Endothelial cell of hepatic sinusoid (primary cell): ENCODE results near the gene HNMT.

ENCODE experiments used
- in situ Hi-C: cut with HindIII; loops from 2 replicates; pipeline ENCODE4 v1.10.0; 2017; ENCODE audit warnings: low sequenced_read_pairs

Gene HNMT

DNA sequence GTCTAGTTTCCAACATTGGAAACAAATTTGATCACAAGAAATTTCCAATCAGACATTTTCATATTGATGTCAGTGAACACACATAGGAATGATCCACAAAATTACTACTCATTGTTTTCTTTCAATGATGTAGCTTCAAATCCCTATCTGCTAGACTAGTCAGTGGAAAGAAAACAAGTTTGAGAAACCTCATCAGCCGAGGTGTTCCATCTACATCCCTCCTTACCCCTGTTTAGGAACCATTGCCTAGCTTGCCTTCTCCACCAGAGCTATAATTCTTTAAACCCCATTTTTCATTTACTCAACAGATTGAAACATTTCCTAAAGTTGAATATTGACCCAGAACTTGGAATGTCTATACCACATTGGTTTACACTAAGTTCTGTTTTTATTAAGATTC lies 45.3 kb downstream of the HNMT start:
- in situ Hi-C loops, result no loop called here

DNA sequence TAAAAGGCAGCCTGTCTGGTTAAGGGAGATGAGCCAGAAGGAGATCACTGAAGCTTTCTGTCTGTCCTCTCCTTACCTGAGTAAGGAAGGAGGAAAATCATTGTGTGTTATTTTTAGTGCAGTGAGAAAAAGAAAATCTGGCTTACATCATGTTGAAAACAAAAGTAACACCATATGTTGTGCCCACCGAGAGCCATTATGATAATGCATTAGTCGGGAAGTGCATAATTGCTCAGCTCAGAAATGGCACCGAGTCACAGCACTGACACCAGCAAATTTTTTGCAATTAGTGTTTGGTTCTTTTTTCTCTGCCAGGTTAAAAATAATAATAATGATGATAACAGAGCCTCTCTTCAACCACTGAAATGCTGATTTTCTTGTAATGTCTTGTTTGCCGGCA lies 46.6 kb downstream of the HNMT start:
- in situ Hi-C loops, result no loop called here

DNA sequence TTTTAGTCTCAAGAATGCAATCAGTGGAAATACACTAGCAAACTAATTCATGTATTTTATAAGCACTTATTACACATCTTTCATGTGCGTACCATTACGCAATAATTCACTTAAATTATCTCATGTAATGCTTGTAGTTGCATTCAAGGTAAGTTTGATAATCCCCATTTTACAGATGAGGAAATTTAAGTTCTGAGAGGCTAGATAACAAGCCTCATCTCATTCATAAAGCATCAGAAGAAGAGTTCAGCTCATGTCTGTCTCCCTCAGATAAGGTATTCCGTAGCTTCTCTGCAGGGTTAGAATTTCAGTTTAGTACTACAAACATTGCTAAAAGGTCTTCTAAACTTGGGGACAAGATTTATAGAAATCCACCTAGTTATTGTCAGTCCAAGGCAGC lies 47.8 kb downstream of the HNMT start:
- in situ Hi-C loops, result no loop called here

DNA sequence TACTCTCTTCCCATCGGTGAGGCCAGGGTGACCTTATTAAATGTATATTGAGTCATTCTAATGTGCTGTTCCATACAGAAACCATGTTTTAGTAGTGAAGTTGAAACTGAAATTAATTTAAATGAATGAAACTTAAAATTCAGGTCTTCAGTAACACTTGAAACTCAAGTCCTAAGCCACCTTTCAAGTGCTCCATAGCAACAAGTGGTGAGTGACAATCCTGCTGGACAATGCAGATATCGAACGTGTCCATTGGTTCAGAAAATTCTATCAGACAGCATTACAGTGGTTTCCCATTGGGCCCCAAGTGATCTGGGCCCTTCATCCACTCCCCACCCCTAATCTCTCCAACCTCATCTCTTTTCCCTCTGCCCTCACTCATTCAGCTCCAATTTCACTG lies 48.7 kb downstream of the HNMT start:
- in situ Hi-C loops, result no loop called here

DNA sequence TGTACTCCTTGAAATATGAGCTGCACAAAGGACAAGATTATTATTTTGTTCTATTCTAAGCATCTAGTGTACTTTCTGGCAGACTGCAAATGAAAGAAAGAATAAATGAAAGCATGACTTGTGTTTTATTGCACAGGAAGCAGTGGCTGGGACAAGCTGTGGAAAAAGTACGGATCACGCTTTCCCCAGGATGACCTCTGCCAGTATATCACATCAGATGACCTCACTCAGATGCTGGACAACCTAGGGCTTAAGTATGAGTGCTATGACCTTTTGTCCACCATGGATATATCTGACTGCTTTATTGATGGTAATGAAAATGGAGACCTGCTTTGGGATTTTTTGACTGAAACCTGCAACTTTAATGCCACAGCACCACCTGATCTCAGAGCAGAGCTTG lies 49.4 kb downstream of the HNMT start:
- in situ Hi-C loops, result no loop called here

DNA sequence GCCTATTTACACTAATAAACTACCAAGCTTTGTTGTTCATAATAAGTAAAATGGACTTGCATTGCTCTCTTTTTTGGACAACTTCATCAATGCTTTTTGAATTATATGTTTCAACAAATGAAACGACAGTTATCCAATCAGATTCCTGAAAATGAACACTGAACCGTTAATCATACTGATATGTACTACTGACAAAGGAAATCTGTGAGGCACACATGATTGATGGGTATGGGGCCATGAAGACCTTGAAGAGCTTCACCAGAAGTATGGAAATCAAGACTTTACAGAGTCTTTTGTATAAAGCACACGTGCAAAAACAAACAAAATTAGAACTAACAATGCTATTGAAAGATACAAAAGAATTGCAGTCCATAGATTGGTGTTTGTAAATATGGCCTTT lies 51.2 kb downstream of the HNMT start:
- in situ Hi-C loops, result no loop called here

DNA sequence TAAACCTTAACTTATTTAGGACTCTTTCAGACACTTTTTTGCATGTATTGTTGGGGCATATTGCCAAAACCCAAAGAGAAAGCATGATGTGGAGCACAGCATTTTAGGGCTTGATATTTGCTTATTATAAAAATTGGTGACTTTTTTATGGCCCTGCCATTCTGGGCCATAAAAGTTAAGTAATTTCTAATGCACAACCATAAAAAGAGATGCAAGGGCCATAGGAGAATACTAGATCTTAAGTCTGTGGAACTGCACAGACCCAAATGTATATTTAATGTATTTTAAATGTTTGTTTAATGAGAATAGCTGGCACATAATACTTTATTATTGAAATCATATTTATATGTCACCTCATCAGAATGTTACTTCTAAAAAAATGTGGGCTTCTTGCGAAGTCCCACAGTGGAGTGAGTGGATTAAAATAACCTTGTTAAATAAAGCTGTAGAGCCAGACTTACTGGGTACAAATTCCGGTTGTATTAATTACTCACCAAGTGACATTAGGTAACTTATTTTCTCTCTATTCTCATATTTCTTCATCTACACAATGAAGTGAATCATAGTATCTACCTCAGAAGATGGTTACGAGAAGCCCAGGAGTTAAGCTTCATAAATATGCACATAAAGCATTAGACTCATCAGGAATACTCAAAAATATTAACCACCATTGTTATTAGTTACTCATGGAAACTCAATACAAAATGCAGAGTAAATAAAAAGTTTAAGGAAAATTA lies 52.2 kb downstream of the HNMT start:
- in situ Hi-C loops, result no loop called here

DNA sequence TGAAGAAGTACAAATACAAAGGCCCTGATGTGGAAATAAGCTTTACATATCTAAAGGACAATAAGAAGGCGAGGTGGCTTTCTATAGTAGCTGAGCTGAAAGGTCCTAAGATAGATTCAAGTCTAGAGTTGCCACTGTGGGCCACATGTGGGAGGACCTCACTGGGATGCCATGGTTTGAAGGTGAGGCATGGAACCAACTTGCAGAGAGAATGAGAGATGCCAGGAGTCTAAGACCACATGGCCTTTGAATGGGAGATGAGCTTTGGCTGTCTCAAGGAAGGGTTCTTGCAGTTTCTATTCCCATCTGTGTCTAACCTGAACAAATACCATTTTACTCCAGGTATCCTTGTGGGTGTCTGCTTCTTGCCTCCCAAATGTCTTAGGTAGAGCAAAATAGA lies 53.6 kb downstream of the HNMT start:
- in situ Hi-C loops, result no loop called here

DNA sequence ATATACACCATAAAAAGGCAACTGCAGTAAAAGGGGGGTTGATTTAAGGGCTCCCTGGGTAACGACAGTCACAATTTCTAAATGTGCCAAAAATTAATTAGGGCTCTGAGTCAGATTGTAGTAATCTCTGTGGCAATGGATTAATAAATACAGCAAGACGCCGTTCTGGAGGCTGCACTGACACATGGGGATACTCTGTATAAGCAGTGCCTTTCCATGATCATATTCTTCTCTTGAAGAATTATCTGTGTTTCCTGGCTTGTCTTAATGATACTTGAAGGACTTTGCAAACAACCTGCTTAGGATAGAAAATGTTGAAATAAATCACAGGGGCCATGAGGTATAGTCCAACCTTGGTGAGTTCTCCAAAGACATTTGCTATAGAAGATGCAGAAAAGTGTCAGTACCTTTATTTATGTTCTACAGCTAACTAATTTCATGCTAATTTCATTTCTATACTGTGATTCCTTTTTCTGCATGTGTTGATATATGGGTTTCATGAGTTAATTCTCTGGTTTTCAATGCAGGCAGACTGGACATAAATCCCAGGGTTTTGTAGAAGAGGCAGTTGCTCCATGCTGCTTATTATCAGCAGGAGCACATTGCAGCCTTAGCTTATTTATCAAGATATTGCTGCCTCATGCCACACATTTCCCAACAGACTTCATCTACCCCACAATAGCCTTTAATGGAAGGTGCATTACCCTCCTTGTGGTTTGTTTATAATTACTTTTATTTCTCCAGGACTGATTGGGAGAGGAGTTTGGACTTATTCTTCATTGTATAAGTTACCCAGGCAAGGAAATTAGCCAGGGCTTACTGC lies 54.8 kb downstream of the HNMT start:
- in situ Hi-C loops, result no loop called here

DNA sequence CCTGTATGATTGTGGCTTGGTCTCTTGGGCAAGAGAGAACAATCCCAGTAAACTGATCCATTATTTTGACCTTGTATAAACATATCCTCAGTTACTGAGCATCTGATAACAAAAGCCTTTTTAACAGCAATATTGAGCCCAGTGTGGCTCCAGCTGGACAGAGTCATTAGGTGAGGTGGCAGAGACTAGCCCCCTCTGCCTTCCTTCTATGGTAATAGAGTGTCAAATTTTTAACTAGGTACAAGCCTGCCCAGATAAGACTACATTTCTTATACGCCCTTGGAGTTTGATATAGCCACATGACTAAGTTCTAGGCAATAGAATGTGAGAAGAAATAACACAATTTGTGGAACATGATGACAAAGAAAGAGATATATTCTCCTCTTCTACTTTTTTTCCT lies 56.2 kb downstream of the HNMT start:
- in situ Hi-C loops, result no loop called here

DNA sequence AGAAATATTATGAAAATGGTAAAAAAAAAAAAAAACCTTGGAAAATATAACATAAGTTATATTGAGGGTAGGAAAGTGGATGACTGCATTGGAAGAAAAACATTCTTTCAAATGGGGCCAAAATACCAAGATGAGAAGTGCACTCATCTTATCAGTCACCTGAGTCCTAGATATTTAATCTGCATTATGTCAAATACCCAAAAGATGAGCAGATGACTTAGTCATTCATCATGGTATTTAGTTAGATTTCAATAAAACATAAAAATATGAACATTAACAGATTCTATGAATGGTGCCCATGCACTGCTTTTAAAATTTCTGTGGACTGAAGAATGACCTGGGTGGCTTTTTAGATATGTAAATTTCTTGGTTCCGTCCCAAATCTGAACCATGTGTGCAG lies 56.9 kb downstream of the HNMT start:
- in situ Hi-C loops, result no loop called here

DNA sequence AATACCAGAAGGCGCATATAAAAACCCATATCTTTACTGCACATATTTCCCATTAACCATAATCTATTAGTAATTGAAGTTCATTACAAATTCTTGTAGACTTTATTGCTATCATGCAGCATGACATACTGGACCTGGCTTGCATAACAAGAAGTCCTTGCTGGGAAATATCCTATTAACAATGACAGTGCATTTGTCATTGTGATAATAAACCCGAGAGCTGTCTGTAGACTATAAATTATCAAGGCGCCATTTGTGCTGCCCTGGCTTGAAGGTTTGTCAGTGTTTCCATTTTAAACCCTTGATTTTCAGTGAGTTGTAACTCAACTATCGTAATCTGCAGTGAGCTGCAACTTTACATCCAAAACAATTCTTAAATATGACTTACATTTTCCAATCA lies 59.0 kb downstream of the HNMT start:
- in situ Hi-C loops, result no loop called here

DNA sequence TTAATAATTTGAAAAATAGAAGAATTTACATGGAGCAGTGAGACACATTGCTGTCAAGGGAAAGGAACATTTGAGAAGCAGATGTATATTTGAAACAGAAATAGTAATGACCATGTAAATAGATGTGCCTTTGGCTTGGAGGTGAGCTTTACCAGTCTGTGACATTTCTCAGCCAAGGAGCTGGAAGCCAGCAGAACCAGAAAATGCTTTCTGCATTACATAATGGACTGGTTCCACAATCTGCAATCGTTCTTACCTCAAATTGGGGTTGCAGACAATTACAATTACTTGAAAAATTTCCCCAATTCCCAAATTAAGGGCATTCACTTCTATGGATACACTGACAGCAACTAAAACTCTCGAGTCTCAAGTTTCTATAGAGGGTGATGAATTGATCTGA lies 59.7 kb downstream of the HNMT start:
- in situ Hi-C loops, result no loop called here

DNA sequence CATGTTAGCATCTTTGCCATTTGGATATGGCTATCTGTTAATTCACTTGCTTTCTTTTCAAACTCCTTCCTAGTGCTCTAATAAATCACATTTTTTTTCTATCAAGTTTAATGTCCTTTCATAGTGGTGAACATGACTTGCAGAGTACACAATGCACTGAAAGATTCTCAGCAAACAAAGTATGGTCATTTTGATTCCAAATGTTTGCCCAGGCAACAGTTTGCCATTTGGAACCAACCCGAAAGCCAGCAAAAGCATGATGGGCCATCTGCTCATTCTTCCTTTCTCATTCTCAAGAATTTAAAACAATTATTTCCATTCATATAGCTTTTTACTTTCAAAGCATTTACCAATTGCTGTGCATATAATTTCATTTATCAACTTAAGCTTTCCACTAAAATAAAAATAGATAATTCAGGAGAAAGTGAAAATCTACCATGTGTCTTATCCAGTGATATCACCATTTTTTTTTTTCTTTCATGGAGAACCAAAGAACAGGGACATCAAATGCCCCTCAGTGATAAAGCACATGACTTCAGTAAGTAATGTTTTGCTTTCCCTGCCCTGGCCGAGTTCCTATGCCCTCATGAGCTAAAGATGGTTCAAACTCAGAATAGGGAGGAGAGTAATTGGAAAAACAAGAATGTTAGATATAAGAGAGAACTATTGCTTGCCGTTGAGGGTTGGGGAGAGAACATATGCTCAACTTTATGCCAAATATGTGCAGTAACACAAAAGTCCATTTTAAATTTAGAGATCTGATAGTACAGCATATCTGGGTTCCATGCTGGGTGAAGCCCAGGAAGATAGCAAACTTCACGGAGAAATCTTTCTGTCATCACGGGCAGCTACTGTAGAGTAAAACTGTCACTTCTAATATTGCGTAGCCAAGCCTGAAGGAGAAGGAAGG lies 62.1 kb downstream of the HNMT start:
- in situ Hi-C loops, result no loop called here

DNA sequence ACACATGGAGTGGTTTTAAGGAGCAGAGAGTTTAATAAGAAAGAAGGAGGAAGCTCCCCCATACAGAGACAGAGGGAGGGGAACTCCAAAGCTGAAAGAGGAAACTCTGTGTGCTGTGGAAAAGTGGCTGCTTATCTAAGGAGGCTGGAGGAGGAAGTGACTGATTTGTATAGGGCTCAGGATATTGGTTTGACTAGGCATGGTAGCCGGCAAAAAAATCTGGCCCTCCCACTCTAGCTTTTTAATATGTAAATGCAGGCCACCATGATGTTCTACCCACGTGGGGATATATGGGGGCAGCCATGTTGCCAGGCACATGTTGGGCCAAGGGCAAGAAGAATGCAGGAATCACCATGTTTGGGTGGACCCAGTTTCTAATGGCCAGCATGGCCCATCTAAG lies 64.3 kb downstream of the HNMT start:
- in situ Hi-C loops, result no loop called here

DNA sequence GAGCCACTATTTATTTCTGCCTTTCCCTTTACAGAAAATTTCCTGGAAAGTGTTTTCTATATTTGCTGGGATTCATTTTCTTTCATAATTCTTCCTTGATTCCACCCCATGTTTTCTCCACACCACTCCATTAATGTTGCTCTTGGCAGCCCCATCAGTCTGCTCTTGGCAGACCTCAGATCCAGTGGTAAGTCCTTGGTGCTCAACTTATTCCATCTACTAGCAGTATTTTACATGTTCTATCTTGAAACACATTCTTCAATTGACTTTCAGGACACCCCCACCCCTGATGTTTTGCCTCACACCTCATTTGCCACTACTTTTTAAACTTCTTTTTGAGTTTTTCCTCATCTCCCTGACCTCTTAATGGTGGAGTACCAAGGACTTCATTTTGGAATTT lies 65.0 kb downstream of the HNMT start:
- in situ Hi-C loops, result no loop called here

DNA sequence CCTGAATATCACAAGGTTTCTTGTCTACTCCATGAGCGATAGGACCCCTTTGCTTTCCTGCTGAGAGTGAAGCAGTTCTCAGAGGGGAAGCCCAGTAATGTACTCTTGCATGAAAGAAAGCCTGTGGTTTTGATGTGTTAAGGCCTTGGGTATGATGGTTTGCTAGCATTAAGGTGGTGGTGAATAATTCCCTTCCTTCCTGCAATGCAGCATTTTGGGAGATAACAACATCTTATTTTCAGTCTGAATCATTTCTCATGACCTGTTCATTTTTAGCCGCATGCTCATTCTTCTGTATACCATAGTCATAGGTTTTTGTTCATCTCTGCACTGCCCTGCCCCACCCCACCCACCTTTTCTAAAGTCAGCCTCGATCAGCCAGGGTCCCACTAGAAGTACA lies 66.2 kb downstream of the HNMT start:
- in situ Hi-C loops, result no loop called here

DNA sequence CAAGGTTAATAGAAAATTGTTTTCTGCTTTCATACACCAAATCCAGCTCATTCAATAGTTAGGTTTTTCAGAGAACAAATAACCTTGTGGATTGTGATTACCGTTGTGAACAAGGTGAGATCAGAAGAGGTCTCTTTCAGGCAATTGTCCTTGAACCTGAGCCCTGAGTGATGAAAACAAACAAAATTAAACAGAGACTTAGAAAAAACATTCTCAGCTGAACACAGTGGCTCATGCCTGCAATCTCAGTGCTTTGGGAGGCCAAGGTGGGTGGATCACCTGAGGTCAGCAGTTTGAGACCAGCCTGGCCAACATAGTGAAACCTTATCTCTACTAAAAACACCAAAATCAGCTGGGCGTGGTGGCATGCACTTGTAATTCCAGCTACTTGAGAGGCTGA lies 68.1 kb downstream of the HNMT start:
- in situ Hi-C loops, result no loop called here

DNA sequence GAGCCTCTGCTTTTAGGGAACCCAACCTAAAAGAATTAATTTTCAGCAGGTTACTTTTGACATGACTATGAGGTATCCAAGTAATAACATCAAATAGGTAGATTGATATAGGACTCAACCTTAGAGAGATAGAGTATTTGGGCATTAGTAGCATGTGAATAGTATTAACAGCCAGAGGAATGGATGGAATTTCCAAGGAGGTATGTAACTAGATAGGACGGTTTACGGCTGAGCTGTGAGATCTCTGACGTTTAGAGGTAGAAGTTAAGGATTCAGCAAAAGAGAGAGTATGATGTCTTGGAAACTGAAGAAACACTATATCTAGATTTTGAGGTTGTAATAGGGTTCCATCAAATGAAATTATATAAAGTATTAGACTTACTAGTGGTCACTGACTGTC lies 70.3 kb downstream of the HNMT start:
- in situ Hi-C loops, result no loop called here

DNA sequence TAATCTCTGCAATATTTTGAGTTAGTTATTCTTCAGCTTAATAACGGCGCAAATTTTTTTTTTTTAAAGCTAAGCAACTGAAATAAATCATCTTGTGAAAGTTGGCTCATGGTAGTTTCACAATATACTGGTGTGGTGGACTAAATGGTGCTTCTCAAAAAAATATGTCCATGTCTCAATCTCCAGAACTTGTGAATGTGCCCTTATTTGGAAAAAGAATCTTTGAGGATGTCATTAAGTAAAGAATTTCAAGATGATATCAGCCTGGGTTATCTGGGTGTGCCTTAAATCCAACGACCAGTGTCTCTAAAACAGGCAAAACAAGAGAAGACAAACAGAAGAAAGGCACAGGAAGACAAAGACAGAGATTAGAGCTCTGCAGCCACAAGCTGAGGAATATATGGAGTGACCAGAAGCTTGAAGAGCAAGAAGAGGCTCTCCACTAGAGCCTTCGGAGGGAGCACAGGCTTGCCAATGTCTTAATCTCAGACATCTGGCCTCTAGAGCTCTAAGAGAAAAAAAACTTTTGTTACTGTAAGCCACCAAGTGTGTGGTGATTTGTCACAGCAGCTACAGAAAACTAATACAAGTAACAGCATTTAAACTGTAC lies 71.4 kb downstream of the HNMT start:
- in situ Hi-C loops, result no loop called here

DNA sequence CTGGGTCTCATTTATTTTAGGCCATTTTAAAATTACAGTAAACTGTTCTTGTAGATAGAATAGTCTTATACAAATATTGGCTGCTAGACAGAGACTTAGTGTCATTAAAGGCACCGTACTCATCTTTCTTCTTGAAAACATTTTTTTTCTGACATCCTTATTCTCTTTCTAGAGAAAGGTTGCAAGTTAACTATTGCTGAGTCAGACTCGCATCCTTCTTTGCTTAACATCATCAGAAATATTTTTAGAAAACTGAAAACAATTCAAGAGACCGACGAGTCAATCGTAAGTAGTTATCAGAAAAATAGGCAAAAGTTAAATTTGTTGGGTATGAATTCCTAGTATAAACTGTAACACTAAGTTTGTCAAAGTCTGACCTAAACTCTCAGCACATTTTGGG lies 72.2 kb downstream of the HNMT start:
- in situ Hi-C loops, result no loop called here
